Amniotic stem cell (primary cell): ENCODE data around the gene ARMC8.

ENCODE experiments used
- DNase-seq: peaks from one replicate; lab custom pipeline; 2025; lab: John Stamatoyannopoulos, UW

ARMC8 gene

GRCh38 chr3:138249636-138250035 is 62.5 kb downstream of the ARMC8 start:
- DNase-seq = no peak

- DNase-seq = no peak
These were observed 66.5 kb downstream of the ARMC8 start for GRCh38 chr3:138253609-138254008.

- no peak for DNase-seq
These were observed 67.1 kb downstream of the ARMC8 start for GRCh38 chr3:138254216-138254615.

GRCh38 chr3:138256022-138256421 is 68.9 kb downstream of the ARMC8 start:
- no peak for DNase-seq

GRCh38 chr3:138257986-138258385 is 70.9 kb downstream of the ARMC8 start:
- DNase-seq = no peak

GRCh38 chr3:138259126-138259525 is 72.0 kb downstream of the ARMC8 start:
- DNase-seq = no peak

- DNase-seq = no peak
These were observed 73.5 kb downstream of the ARMC8 start for GRCh38 chr3:138260611-138261010.

- DNase-seq = no peak
These were observed 76.0 kb downstream of the ARMC8 start for GRCh38 chr3:138263104-138263503.

GRCh38 chr3:138265745-138266144 is 78.6 kb downstream of the ARMC8 start:
- DNase-seq = no peak

- no peak for DNase-seq
These were observed 80.0 kb downstream of the ARMC8 start for GRCh38 chr3:138267083-138267482.

- DNase-seq = no peak
These were observed 83.1 kb downstream of the ARMC8 start for GRCh38 chr3:138270245-138270644.

- DNase-seq = no peak
These were observed 84.2 kb downstream of the ARMC8 start for GRCh38 chr3:138271189-138271794.

- no peak for DNase-seq
These were observed 94.5 kb downstream of the ARMC8 start for GRCh38 chr3:138281561-138281960.

GRCh38 chr3:138282836-138283235 is 95.7 kb downstream of the ARMC8 start:
- no peak for DNase-seq

- DNase-seq = no peak
These were observed 97.0 kb downstream of the ARMC8 start for GRCh38 chr3:138284079-138284478.

- no peak for DNase-seq
These were observed 97.9 kb downstream of the ARMC8 start for GRCh38 chr3:138284957-138285477.

GRCh38 chr3:138289260-138289659 is 102.2 kb downstream of the ARMC8 start:
- DNase-seq = no peak

GRCh38 chr3:138289701-138290100 is 102.6 kb downstream of the ARMC8 start:
- no peak for DNase-seq

GRCh38 chr3:138296639-138297038 is 109.5 kb downstream of the ARMC8 start:
- DNase-seq = no peak

- no peak for DNase-seq
These were observed 110.0 kb downstream of the ARMC8 start for GRCh38 chr3:138297059-138297607.

- no peak for DNase-seq
These were observed 110.8 kb downstream of the ARMC8 start for GRCh38 chr3:138297876-138298275.

- DNase-seq = no peak
These were observed 113.5 kb downstream of the ARMC8 start for GRCh38 chr3:138300647-138301046.

- DNase-seq = no peak
These were observed 116.4 kb downstream of the ARMC8 start for GRCh38 chr3:138303474-138303873.

- no peak for DNase-seq
These were observed 120.8 kb downstream of the ARMC8 start for GRCh38 chr3:138307899-138308298.
